Parathyroid adenoma (tissue), 2 donors: ENCODE results near the gene CLMN.

ENCODE experiments used
- H2AFZ ChIP-seq: fragments of 300-600 bp; sonication (generic); one replicate; pipeline ENCODE4 v1.7.0; 2017; ENCODE audit warnings: antibody characterized with exemption, mild to moderate bottlenecking
- H3K27ac ChIP-seq: fragments of 300-600 bp; sonication (generic); one replicate; pipeline ENCODE4 v1.7.0; 2017
- H3K27me3 ChIP-seq: fragments of 300-600 bp; sonication (generic); one replicate; pipeline ENCODE4 v1.7.0; 2017; ENCODE audit warnings: low read length; ENCODE audit not compliant: control insufficient read depth, insufficient read depth
- H3K36me3 ChIP-seq: fragments of 300-600 bp; sonication (generic); one replicate; pipeline ENCODE4 v1.7.0; 2017; ENCODE audit warnings: low read length; ENCODE audit not compliant: control insufficient read depth, insufficient read depth
- H3K4me1 ChIP-seq: fragments of 300-600 bp; sonication (generic); one replicate; pipeline ENCODE4 v1.7.0; 2017; ENCODE audit warnings: control low read depth
- H3K4me2 ChIP-seq: fragments of 300-600 bp; sonication (generic); one replicate; pipeline ENCODE4 v1.7.0; 2017; ENCODE audit warnings: low read length
- H3K4me3 ChIP-seq: fragments of 300-600 bp; sonication (generic); one replicate; pipeline ENCODE4 v1.7.0; 2017; ENCODE audit warnings: low read depth, low read length
- H3K79me2 ChIP-seq: fragments of 300-600 bp; sonication (generic); one replicate; pipeline ENCODE4 v1.7.0; 2017; ENCODE audit warnings: control low read depth
- H3K9ac ChIP-seq: fragments of 300-600 bp; sonication (generic); one replicate; pipeline ENCODE4 v1.7.0; 2017; ENCODE audit warnings: mild to moderate bottlenecking
- H3K9me3 ChIP-seq: fragments of 300-600 bp; sonication (generic); one replicate; pipeline ENCODE4 v1.7.0; 2017; ENCODE audit warnings: low read length; ENCODE audit not compliant: control insufficient read depth
- CTCF ChIP-seq: fragments of 300-600 bp; sonication (generic); IDR thresholded peaks from one replicate; pipeline ENCODE4 v1.7.0; 2017; ENCODE audit warnings: antibody characterized with exemption, mild to moderate bottlenecking
- donor health status: primary hyperparathyroidism.

Gene CLMN

GRCh38 chr14:95281560-95282176 lies 38.0 kb downstream of the CLMN start:
- no peak overlapping the region for H3K27ac ChIP-seq
- no peaks in the 10 kb centered on the region for H3K4me1 ChIP-seq
- no peaks in the 10 kb centered on the region for H3K9me3 ChIP-seq
- H3K79me2 ChIP-seq: no peaks in the 10 kb centered on the region
- no peaks in the 10 kb centered on the region for H3K27me3 ChIP-seq
- no peak overlapping the region for H2AFZ ChIP-seq
- H3K4me2 ChIP-seq: no peak overlapping the region
- H3K9ac ChIP-seq: no peak overlapping the region
- TF ChIP-seq CTCF: no peak
- no peaks in the 10 kb centered on the region for H3K36me3 ChIP-seq
- H3K4me3 ChIP-seq: no peak overlapping the region

- H3K27ac ChIP-seq: no peak overlapping the region
- no peak for TF ChIP-seq CTCF
- no peak overlapping the region for H3K4me2 ChIP-seq
- H3K27me3 ChIP-seq: no peaks in the 10 kb centered on the region
- no peaks in the 10 kb centered on the region for H3K79me2 ChIP-seq
- H3K9me3 ChIP-seq: no peaks in the 10 kb centered on the region
- H3K36me3 ChIP-seq: no peaks in the 10 kb centered on the region
- H2AFZ ChIP-seq: no peak overlapping the region
- no peak overlapping the region for H3K4me3 ChIP-seq
- H3K4me1 ChIP-seq: no peaks in the 10 kb centered on the region
- no peak overlapping the region for H3K9ac ChIP-seq
Observed at GRCh38 chr14:95275494-95275893, 44.2 kb downstream of the CLMN start.

- no peak overlapping the region for H3K9ac ChIP-seq
- H2AFZ ChIP-seq: no peak overlapping the region
- H3K79me2 ChIP-seq: no peaks in the 10 kb centered on the region
- no peak overlapping the region for H3K4me3 ChIP-seq
- no peaks in the 10 kb centered on the region for H3K27me3 ChIP-seq
- no peak for TF ChIP-seq CTCF
- no peaks in the 10 kb centered on the region for H3K36me3 ChIP-seq
- H3K4me2 ChIP-seq: no peak overlapping the region
- no peaks in the 10 kb centered on the region for H3K4me1 ChIP-seq
- H3K27ac ChIP-seq: no peak overlapping the region
- H3K9me3 ChIP-seq: no peaks in the 10 kb centered on the region
Observed at GRCh38 chr14:95274874-95275273, 44.8 kb downstream of the CLMN start.

GRCh38 chr14:95274279-95274678 lies 45.4 kb downstream of the CLMN start:
- Histone ChIP-seq H3K79me2 (no peaks in the 10 kb centered on the region), H3K27ac (no peak overlapping the region), H2AFZ (no peak overlapping the region), H3K9me3 (no peaks in the 10 kb centered on the region), H3K27me3 (no peaks in the 10 kb centered on the region), H3K36me3 (no peaks in the 10 kb centered on the region), H3K9ac (no peak overlapping the region), H3K4me3 (no peak overlapping the region), H3K4me1 (no peaks in the 10 kb centered on the region), H3K4me2 (no peak overlapping the region)
- TF ChIP-seq CTCF: no peak
